ENCODE measurements around the gene FAM47E. TPM values are rescaled to one million over a fixed set of nuclear protein-coding genes. Genes with fewer than 3 reads are reported as not detected.

FAM47E gene
- total and polyA plus RNA-seq, 2 of the 13 experiments (the other 11 are each of a cell fraction or from before 2014, with no cell fraction given) = 0.33 to 0.66 TPM

- TF ChIP-seq ATF2 (CRISPR knock-in tag; IDR thresholded peaks at IDR 0.05) (peak; percentile 83), ZNF276 (CRISPR knock-in tag; IDR thresholded peaks at IDR 0.05; ENCODE audit: low read depth) (no peak), ZMAT5 (CRISPR knock-in tag; IDR thresholded peaks at IDR 0.05; ENCODE audit: borderline replicate concordance, low read depth) (no peak), SAFB2 (CRISPR knock-in tag; IDR thresholded peaks at IDR 0.05; ENCODE audit: borderline replicate concordance, low read depth) (no peak), MZF1 (CRISPR knock-in tag; IDR thresholded peaks at IDR 0.05; ENCODE audit: borderline replicate concordance) (no peak), MLX (CRISPR knock-in tag; IDR thresholded peaks at IDR 0.05) (peak; percentile 76), ZNF33A (CRISPR knock-in tag; IDR thresholded peaks at IDR 0.05; ENCODE audit: borderline replicate concordance) (no peak), CC2D1A (CRISPR knock-in tag; IDR thresholded peaks at IDR 0.05) (no peak), TP53 (CRISPR knock-in tag; conservative IDR thresholded peaks at IDR 0.05) (no peak), GMEB2 (CRISPR knock-in tag; IDR thresholded peaks at IDR 0.05; ENCODE audit: low read depth) (no peak), CBX1 (IDR thresholded peaks at IDR 0.05; ENCODE audit: low read depth) (no peak), ZFP36 (IDR thresholded peaks at IDR 0.05; ENCODE audit: borderline replicate concordance, low read depth, low read length, partially characterized antibody) (no peak)
- TF ChIP-seq, protein P1, sequence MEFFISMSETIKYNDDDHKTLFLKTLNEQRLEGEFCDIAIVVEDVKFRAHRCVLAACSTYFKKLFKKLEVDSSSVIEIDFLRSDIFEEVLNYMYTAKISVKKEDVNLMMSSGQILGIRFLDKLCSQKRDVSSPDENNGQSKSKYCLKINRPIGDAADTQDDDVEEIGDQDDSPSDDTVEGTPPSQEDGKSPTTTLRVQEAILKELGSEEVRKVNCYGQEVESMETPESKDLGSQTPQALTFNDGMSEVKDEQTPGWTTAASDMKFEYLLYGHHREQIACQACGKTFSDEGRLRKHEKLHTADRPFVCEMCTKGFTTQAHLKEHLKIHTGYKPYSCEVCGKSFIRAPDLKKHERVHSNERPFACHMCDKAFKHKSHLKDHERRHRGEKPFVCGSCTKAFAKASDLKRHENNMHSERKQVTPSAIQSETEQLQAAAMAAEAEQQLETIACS (CRISPR knock-in tag; IDR thresholded peaks at IDR 0.05) = no peak
- TF ChIP-seq, protein P2, sequence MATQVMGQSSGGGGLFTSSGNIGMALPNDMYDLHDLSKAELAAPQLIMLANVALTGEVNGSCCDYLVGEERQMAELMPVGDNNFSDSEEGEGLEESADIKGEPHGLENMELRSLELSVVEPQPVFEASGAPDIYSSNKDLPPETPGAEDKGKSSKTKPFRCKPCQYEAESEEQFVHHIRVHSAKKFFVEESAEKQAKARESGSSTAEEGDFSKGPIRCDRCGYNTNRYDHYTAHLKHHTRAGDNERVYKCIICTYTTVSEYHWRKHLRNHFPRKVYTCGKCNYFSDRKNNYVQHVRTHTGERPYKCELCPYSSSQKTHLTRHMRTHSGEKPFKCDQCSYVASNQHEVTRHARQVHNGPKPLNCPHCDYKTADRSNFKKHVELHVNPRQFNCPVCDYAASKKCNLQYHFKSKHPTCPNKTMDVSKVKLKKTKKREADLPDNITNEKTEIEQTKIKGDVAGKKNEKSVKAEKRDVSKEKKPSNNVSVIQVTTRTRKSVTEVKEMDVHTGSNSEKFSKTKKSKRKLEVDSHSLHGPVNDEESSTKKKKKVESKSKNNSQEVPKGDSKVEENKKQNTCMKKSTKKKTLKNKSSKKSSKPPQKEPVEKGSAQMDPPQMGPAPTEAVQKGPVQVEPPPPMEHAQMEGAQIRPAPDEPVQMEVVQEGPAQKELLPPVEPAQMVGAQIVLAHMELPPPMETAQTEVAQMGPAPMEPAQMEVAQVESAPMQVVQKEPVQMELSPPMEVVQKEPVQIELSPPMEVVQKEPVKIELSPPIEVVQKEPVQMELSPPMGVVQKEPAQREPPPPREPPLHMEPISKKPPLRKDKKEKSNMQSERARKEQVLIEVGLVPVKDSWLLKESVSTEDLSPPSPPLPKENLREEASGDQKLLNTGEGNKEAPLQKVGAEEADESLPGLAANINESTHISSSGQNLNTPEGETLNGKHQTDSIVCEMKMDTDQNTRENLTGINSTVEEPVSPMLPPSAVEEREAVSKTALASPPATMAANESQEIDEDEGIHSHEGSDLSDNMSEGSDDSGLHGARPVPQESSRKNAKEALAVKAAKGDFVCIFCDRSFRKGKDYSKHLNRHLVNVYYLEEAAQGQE (IDR thresholded peaks at IDR 0.05; ENCODE audit: borderline replicate concordance in 1 of 2, low read depth in 1 of 2, low read length in 2 of 2) = peak in 1 of 2 experiments; percentile 45; a peak in 1 of 4 replicates
Observed at GRCh38 chr4:76275486-76276124, 24.1 kb downstream of the FAM47E start (continued).
